GM18508 (cell line): ENCODE results near the gene GNB4.

Source experiments
- ATAC-seq: cut with Tn5 transposase; IDR thresholded peaks from one replicate; pipeline ENCODE4 v1.9.1; 2021; ENCODE audit warnings: moderate number of reproducible peaks; ENCODE audit not compliant: insufficient read depth, unreplicated experiment

Gene GNB4

GRCh38 chr3:179373938-179374337, 77.3 kb downstream of the GNB4 start:
- ATAC-seq: no peak

DNA sequence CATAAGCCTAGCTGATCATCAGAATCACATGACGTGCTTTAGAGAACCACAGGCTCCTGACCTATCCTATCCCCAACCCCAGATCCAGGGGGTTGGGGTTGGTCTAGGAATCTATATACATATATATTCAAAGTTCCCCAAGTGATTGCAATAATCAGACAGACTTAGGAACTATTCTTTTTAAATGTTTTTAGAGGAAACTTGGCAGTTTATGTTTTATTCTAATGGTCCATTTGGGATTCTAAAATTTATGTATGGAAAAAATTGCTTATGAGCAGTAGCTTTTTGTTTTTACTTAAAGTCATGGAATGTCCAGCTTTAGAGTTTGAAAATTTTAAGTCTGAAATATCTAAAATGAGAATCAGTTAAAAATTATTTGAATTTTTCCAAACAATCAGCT, 81.6 kb downstream of the GNB4 start:
- no peak for ATAC-seq

DNA sequence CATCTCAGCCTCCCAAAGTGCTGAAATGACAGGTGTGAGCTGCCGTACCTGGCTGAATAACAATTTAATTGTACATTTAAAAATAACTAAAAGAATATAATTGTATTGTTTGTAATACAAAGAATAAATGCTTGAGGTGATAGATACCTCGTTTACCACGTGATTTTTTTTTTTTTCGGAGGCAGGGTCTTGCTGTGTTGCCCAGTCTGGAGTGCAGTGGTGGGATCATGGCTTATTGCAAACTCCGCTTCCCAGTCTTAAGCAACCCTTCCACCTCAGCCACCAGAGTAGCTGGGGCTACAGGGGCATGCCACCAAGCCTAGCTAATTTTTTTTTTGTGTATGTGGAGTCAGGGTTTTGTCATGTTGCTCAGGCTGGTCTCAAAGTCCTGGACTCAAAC, 87.9 kb downstream of the GNB4 start:
- no peak for ATAC-seq

GRCh38 chr3:179355996-179356395, 95.3 kb downstream of the GNB4 start:
- no peak for ATAC-seq

DNA sequence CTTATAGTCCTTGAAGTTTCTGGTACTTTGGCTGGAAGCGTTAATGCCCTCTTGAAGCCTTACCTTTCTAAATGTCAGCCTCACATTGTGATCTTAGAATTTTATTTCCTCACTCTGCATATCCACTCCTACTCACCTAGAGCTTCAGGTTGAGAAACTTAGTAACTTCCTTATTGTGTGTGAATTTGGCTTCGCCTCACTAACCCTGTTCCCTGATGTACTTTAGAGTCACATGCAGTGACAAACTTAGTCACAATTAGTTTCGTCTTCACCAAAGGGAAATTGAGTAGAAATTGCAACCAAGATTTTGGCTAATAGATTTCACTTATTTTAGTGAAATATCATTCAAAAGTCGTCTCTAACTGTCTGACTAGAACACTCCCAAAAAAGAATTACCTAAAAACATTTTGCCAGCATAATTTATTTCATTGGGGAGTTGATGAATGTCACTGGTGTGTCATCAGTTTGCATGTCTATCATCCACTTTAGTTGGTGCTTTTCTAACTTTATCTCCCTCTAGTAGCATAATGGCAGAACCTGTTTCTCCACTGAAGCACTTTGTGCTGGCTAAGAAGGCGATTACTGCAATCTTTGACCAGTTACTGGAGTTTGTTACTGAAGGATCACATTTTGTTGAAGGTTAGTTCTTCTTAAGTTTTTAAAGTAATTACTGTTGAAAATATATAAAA, 102.8 kb downstream of the GNB4 start:
- ATAC-seq: peak; percentile 35

DNA sequence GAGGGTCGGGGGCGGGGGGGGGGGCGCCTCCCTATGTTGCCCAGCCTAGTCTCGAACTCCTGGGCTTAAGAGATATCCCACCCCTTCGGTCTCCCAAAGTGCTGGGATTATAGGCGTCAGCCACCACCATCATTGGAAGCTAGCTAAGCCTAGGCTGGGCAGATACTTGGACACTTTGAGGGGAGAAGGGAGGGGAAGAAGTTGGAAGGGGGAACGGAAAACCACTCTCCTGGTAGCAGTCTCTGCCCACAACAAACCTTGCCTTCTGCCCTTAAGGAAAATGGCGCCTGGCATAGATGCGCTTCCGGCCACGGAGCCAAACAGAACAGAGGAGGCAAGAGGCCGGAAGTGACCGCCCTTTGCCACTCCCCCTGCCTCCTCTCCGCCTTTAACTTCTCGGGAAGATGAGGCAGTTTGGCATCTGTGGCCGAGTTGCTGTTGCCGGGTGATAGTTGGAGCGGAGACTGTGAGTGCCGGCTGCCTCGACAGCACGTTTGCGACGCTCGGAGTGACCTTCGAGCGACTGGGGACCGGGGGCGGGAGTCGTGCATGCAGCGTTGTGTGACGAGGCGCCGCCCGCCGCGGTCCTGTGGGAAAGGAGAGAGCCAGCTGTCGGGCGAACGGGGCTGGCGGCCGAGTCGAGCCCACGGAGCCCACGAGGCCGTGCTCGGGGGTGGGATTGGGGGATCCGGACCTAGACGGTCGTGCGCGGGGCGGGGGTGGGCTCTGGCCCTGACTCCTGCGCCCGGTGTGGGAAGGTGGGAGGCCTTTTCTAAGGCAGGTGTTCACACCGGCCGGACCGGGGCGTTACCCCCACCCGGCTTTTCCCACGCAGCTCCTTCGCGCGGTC, 103.7 kb downstream of the GNB4 start, which contains the start of gene MFN1:
TSS of gene MFN1 (plus strand) at position 365 of the 850 bp plus-strand sequence. CDS start 1,143 bp downstream, outside the sequence.
- peak; percentile 82 for ATAC-seq
